ENCODE measurements around the gene PARD3B. TPM values are rescaled to one million over a fixed set of nuclear protein-coding genes. Genes with fewer than 3 reads are reported as not detected.

The PARD3B gene
- total RNA-seq, 1 experiment from 2014 or later, result 5.1 TPM

DNA sequence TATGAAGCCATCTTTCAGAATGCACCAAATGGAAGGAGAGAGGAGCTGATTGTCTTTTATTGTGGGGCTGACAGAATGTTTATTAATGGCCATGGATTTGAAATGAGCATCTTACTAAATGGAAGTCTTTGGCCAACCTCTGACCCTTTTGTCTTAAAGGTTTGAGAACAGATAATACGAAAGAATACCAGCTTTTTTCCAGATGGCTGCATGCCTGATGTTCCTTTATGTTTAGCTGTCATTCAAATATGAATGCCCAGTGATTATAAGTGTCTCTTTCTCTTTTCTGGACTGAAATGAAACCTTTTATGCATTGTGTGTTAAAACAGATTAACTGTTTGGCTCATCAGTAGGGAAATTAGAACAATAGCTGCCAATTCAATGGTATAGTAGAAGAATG is 46.0 kb downstream of the PARD3B start:
- peaks cover 4% of the 10 kb centered on the region; the same call in 1 of the 2 replicates for H3K4me1 ChIP-seq
- no peaks in the 10 kb centered on the region for H3K27me3 ChIP-seq
- no peak overlapping the region for H3K27ac ChIP-seq
- no peak for DNase-seq
- no peaks in the 10 kb centered on the region for H3K9me3 ChIP-seq (replicated peaks)
- no peaks in the 10 kb centered on the region for H3K36me3 ChIP-seq
- no peak overlapping the region for H3K4me3 ChIP-seq

GRCh38 chr2:204604061-204604460 is 58.8 kb downstream of the PARD3B start:
- no peak overlapping the region for H3K27ac ChIP-seq
- no peaks in the 10 kb centered on the region for H3K9me3 ChIP-seq (replicated peaks)
- no peak for DNase-seq
- no peak overlapping the region for H3K4me3 ChIP-seq
- H3K27me3 ChIP-seq, result no peaks in the 10 kb centered on the region
- H3K36me3 ChIP-seq, result no peaks in the 10 kb centered on the region
- H3K4me1 ChIP-seq, result no peaks in the 10 kb centered on the region

DNA sequence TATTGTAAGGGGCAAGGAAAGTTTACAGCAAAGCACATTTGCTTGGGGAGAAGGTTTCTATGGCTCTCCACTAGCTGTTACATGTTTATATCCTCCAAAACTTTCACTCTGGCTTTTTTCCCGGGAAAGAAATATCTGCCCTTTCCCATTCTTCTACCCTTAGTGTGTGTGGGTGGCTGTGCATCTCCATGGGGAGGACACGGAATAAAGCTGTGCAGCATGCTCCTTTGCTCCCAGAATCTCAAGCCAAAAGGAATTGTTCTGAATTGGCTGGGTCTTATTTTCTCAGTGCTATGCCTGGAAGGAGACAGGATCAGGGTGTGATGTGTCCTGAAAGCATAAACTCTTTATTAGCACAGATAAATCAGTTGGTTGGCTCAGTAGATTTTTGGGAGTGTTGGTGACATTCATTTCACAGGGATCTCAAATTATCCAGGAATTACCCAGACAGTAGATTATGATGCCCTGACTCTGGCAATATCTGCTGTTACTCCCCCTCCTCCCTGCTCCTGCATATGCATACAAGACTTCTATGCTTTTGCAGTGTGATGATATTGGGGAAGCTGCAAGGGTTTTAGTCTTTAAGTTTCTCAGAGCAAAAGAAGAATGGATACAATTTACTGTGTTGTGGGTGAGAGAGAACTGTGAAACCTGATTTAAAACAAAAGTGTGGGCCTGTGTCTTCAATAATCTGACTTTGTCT is 63.1 kb downstream of the PARD3B start:
- Histone ChIP-seq H3K36me3 (no peaks in the 10 kb centered on the region), H3K4me1 (no peaks in the 10 kb centered on the region), H3K9me3 (replicated peaks) (no peaks in the 10 kb centered on the region; the same call in 1 of the 2 replicates), H3K27ac (no peak overlapping the region), H3K4me3 (no peak overlapping the region), H3K27me3 (no peaks in the 10 kb centered on the region)
- no peak for DNase-seq

GRCh38 chr2:204611017-204611631 is 65.8 kb downstream of the PARD3B start:
- no peak for DNase-seq
- Histone ChIP-seq H3K36me3 (no peaks in the 10 kb centered on the region), H3K4me1 (no peaks in the 10 kb centered on the region), H3K4me3 (no peak overlapping the region), H3K27ac (no peak overlapping the region), H3K9me3 (replicated peaks) (no peaks in the 10 kb centered on the region; the same call in 1 of the 2 replicates), H3K27me3 (no peaks in the 10 kb centered on the region)

DNA sequence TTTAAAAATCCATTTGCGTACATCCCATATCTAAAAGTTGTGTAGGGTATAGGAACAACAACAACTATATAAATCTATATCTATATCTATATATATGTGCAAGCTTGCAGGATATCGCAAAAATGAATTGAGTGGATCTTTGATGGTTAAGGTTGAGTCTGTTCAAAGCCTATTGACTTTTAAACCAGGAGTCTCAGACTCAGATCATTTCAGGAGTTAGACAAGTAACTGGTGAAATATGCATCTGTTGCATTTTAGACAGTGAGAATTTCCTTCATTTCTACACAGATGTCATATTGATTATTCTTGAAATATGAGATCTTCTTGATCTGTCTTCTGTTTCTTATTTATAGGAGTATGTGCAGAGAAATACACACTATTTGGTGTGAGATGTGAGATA is 66.5 kb downstream of the PARD3B start:
- Histone ChIP-seq H3K4me3 (no peak overlapping the region), H3K27me3 (no peaks in the 10 kb centered on the region), H3K36me3 (no peaks in the 10 kb centered on the region), H3K27ac (no peak overlapping the region), H3K9me3 (replicated peaks) (no peaks in the 10 kb centered on the region; the same call in 1 of the 2 replicates), H3K4me1 (no peaks in the 10 kb centered on the region)
- no peak for DNase-seq

DNA sequence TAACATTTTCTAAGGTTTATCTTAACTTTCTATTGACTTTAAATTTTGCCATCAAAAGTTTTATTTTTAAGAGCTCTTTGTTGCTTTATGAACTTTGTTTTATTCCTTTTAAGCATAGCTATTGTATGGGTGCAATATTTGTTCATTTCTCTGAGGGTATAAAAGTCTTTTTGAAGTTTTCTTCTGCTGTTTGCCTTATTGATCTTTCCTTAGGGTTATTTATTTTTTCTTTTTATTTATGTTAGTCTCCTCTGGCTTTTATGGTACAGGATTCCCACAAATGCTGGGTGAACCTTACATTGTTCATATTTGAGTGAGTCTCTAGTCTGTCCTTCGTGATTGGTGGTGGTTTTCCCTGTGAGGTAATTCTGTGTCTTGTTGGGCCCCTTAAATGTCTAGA is 68.4 kb downstream of the PARD3B start:
- H3K4me3 ChIP-seq, result no peak overlapping the region
- H3K9me3 ChIP-seq (replicated peaks), result no peaks in the 10 kb centered on the region; the same call in 1 of the 2 replicates
- DNase-seq, result no peak
- no peaks in the 10 kb centered on the region for H3K4me1 ChIP-seq
- H3K27ac ChIP-seq, result no peak overlapping the region
- no peaks in the 10 kb centered on the region for H3K36me3 ChIP-seq
- H3K27me3 ChIP-seq, result no peaks in the 10 kb centered on the region

DNA sequence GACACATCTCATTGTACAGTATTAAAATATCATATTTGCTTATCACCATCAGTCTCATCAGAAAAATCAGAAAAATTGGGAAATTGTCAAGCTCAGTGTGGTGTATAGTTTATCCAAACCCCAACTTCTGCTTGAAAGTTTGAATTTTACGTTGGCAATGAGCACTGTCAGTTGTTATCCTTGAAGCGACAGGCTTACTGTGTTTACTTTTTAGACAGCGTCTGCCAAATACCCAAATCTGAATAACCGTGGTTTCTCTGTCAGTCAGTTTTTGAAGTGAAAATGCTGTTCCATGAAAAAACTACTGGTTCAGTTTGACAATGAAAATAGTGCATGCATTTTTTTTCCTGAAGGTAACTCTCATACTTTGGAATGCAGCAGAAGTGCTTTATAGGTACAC is 70.2 kb downstream of the PARD3B start:
- Histone ChIP-seq H3K36me3 (no peaks in the 10 kb centered on the region), H3K27me3 (no peaks in the 10 kb centered on the region), H3K9me3 (replicated peaks) (no peaks in the 10 kb centered on the region), H3K27ac (no peak overlapping the region), H3K4me3 (no peak overlapping the region), H3K4me1 (no peaks in the 10 kb centered on the region)
- DNase-seq, result no peak

DNA sequence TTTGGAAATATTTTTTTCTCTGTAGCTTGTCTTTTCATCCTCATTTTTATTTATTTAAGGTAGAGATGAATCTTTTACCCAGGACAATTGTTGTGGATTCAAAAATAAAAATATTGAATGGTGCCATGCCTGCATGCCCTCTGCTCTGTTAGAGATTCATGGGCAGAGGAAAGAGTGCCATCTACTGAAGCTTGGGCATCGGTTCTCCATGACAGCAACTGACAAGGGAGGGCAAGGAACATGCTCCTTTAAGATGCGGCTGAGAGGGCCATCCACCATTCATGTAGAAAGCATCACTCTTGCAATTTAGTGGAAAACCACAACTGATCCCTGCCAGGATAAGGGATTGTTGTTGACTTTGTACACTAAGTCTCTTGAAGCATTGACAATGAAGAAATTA is 79.9 kb downstream of the PARD3B start:
- Histone ChIP-seq H3K27me3 (no peaks in the 10 kb centered on the region), H3K27ac (no peak overlapping the region), H3K4me3 (no peak overlapping the region), H3K36me3 (no peaks in the 10 kb centered on the region), H3K9me3 (replicated peaks) (no peaks in the 10 kb centered on the region), H3K4me1 (peaks cover 6% of the 10 kb centered on the region; the same call in 1 of the 2 replicates)
- peak in 1 of 2 experiments; percentile 8 for DNase-seq

DNA sequence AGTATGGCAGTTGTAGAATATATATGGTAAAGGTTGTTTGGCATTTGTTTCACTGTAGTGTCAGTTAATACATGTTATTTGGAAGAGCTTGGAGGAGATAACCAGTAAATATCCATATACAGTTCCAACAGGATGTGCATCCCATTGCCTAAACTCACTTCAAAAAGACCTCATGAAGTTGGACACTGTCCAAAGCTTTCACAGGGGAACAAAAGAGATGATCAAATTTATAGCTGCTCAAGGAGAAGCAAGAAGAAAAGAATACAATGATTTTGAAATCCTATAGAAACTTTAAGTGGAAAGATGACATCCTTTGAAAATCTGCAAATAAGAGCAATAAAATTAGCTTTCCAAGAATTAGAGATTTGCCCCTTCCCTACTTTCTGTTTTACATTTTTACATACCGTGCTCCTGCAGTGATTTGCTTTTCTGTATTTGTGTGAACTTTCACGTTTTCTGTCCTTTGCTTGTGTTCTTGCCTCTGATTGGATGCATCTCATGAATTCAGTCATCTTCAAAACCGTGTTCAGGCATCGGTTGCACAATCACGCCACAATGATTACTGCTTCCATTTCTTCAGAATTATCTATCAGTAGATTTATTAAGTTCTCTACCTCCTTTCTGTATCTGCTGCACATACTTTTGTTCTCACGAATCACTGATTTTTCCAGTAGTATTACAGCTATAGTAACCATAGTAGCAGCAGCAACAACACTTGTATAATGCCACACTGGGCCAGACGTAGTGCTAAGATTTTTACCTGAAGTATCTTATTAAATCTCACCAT is 83.8 kb downstream of the PARD3B start:
- no peaks in the 10 kb centered on the region for H3K36me3 ChIP-seq
- H3K9me3 ChIP-seq (replicated peaks), result no peaks in the 10 kb centered on the region
- H3K27me3 ChIP-seq, result no peaks in the 10 kb centered on the region
- no peak overlapping the region for H3K27ac ChIP-seq
- H3K4me3 ChIP-seq, result no peak overlapping the region
- H3K4me1 ChIP-seq, result peaks cover 6% of the 10 kb centered on the region; the same call in 1 of the 2 replicates
- peak in 1 of 2 experiments; percentile 25 for DNase-seq

DNA sequence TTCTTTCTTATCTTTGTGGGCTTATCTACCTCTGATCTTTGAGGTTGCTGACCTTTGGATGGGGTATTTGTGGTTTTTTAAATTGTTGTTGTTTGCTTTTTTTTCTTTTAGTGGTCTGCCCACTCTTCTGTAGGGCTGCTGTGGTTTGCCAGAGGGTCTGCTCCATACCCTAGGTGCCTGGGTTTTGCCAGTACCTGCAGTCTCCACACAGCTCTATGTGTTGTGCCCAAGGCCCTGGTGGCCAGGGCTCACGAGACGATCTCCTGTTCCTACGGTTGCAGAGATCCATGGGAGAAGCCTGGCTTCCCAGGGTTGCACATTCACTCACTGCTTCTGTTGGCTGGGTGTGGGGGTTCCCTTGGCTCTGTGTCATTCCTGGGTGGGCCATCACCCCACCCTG is 87.1 kb downstream of the PARD3B start:
- no peak overlapping the region for H3K27ac ChIP-seq
- no peak for DNase-seq
- no peaks in the 10 kb centered on the region for H3K36me3 ChIP-seq
- H3K4me1 ChIP-seq, result peaks cover 6% of the 10 kb centered on the region; the same call in 1 of the 2 replicates
- H3K4me3 ChIP-seq, result no peak overlapping the region
- no peaks in the 10 kb centered on the region for H3K27me3 ChIP-seq
- H3K9me3 ChIP-seq (replicated peaks), result no peaks in the 10 kb centered on the region

- H3K4me1 ChIP-seq, result no peaks in the 10 kb centered on the region
- no peaks in the 10 kb centered on the region for H3K9me3 ChIP-seq (replicated peaks)
- no peak overlapping the region for H3K4me3 ChIP-seq
- DNase-seq, result no peak
- H3K27me3 ChIP-seq, result no peaks in the 10 kb centered on the region
- H3K36me3 ChIP-seq, result no peaks in the 10 kb centered on the region
- H3K27ac ChIP-seq, result no peak overlapping the region
Measured at GRCh38 chr2:204634564-204634963, 89.3 kb downstream of the PARD3B start.

DNA sequence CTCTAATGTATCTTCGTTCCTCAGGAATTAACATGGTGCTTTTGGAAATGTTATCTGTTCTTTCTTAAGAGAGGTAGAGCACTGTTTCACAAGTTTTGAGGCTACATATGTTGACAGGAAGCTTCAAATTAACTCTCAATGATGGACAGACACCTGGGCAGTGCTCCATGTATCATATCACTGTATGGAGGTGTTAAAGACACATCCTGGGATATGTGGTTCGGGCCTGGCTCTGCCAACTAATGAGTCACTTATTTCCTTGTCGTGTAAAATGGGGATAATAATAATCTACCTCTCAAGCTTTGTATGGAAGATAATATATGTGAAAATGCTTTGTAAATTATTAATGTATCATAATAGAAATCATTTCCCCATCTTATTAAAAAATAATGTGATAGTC is 90.2 kb downstream of the PARD3B start:
- Histone ChIP-seq H3K9me3 (replicated peaks) (no peaks in the 10 kb centered on the region), H3K36me3 (no peaks in the 10 kb centered on the region), H3K27ac (no peak overlapping the region), H3K4me1 (no peaks in the 10 kb centered on the region), H3K4me3 (no peak overlapping the region), H3K27me3 (no peaks in the 10 kb centered on the region)
- DNase-seq, result no peak

- no peaks in the 10 kb centered on the region for H3K27me3 ChIP-seq
- no peak overlapping the region for H3K27ac ChIP-seq
- no peaks in the 10 kb centered on the region for H3K9me3 ChIP-seq (replicated peaks)
- H3K36me3 ChIP-seq, result no peaks in the 10 kb centered on the region
- DNase-seq, result no peak
- no peak overlapping the region for H3K4me3 ChIP-seq
- no peaks in the 10 kb centered on the region for H3K4me1 ChIP-seq
Measured at GRCh38 chr2:204638471-204639194, 93.4 kb downstream of the PARD3B start.

DNA sequence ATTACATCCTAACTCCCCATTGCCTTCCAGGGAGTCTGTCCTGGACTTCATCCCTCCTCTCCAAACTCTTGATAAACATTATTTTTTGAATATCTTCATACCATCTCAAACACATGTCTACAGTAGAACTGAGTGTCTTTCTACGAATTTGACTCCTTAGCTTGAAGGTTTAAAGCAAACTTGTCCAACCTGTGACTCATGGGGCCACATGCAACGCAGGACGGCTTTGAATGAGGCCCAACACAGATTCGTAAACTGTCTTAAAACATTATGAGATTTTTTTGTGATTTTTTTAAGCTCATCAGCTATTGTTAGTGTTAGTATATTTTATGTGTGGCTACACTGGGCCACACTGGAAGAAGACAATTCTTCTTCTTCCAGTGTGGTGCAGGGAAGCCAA is 98.1 kb downstream of the PARD3B start:
- Histone ChIP-seq H3K27ac (no peak overlapping the region), H3K36me3 (no peaks in the 10 kb centered on the region), H3K9me3 (replicated peaks) (no peaks in the 10 kb centered on the region), H3K27me3 (no peaks in the 10 kb centered on the region), H3K4me3 (no peak overlapping the region), H3K4me1 (peaks cover 4% of the 10 kb centered on the region; the same call in 1 of the 2 replicates)
- no peak for DNase-seq
